ENCODE results near the gene PLA2G4F. TPM values are rescaled to one million over a fixed set of nuclear protein-coding genes. Genes with fewer than 3 reads are reported as not detected.

PLA2G4F gene
- total RNA-seq, 1 experiment from 2014 or later = not detected

DNA sequence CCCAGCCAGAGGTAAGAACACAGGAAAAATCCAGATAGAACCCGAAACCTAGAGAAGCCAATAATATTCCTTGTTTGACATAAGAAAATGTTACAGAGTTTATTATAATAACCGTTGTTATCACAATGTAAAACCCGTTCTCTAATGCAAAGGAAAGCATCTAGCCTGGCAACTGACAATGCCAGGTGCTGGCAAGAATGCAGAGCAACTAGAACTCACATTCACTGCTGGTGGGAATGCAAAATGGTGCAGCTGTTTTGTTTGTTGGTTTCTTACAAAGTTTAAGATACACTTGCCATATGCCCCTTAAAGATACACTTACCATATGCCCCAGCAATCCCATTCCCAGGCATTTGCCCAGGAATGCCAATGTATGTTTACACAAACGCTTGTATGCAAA is 28.3 kb upstream of the PLA2G4F start:
- no peaks in the 10 kb centered on the region for H3K79me2 ChIP-seq (ENCODE audit: insufficient read depth, low read length)
- no peak overlapping the region for H2AFZ ChIP-seq (ENCODE audit: low read length)
- no peak overlapping the region for H2BK120ac ChIP-seq (ENCODE audit: low read depth, low read length, poor library complexity, severe bottlenecking)
- no peak overlapping the region for H4K8ac ChIP-seq (replicated peaks; ENCODE audit: insufficient read length, low read depth, low read length)
- H2BK5ac ChIP-seq (ENCODE audit: insufficient read length, low read length) = no peak overlapping the region
- no peaks in the 10 kb centered on the region for H3K4me1 ChIP-seq (ENCODE audit: insufficient read depth, low read length)
- no peaks in the 10 kb centered on the region for H3K79me1 ChIP-seq (ENCODE audit: insufficient read depth, low read depth, low read length, poor library complexity, severe bottlenecking)
- Mint-ChIP-seq H3K4me3 (no peak overlapping the region), H3K9me3 (no peaks in the 10 kb centered on the region), H3K27ac (no peak overlapping the region), H3K4me1 (no peaks in the 10 kb centered on the region), H3K27me3 (ENCODE audit: low read depth) (no peaks in the 10 kb centered on the region), H3K36me3 (ENCODE audit: insufficient read depth in 1 of 3, low read depth in 3 of 3) (peaks cover 9 to 78% (median 66%) of the 10 kb centered on the region in 3 experiments; a peak in 6 of 7 replicates)
- H2BK15ac ChIP-seq (ENCODE audit: low read depth, low read length) = no peak overlapping the region
- DNase-seq = no peak
- no peak overlapping the region for H3K56ac ChIP-seq (ENCODE audit: insufficient read length, low read depth, low read length)
- TF ChIP-seq, protein P1, sequence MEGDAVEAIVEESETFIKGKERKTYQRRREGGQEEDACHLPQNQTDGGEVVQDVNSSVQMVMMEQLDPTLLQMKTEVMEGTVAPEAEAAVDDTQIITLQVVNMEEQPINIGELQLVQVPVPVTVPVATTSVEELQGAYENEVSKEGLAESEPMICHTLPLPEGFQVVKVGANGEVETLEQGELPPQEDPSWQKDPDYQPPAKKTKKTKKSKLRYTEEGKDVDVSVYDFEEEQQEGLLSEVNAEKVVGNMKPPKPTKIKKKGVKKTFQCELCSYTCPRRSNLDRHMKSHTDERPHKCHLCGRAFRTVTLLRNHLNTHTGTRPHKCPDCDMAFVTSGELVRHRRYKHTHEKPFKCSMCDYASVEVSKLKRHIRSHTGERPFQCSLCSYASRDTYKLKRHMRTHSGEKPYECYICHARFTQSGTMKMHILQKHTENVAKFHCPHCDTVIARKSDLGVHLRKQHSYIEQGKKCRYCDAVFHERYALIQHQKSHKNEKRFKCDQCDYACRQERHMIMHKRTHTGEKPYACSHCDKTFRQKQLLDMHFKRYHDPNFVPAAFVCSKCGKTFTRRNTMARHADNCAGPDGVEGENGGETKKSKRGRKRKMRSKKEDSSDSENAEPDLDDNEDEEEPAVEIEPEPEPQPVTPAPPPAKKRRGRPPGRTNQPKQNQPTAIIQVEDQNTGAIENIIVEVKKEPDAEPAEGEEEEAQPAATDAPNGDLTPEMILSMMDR (conservative IDR thresholded peaks at IDR 0.05) = no peak
- no peak overlapping the region for H2BK12ac ChIP-seq (ENCODE audit: insufficient read length, low read depth, low read length)
- no peak overlapping the region for H3T11ph ChIP-seq (ENCODE audit: low read length)
- no peak overlapping the region for H3K14ac ChIP-seq (ENCODE audit: insufficient read depth, low read length)
- H4K91ac ChIP-seq (ENCODE audit: insufficient read length, low read depth, low read length) = no peak overlapping the region
- H4K5ac ChIP-seq (ENCODE audit: insufficient read length, low read depth, low read length) = no peak overlapping the region
- no peak overlapping the region for H3K4me2 ChIP-seq (ENCODE audit: insufficient read depth, insufficient read length, low read length)
- no peak overlapping the region for H3K9ac ChIP-seq (ENCODE audit: extremely low read depth, insufficient read length, low read length)
- H3K27ac ChIP-seq (ENCODE audit: insufficient read length, low read depth, low read length) = no peak overlapping the region
- H2BK20ac ChIP-seq (ENCODE audit: low read depth, low read length, poor library complexity, severe bottlenecking) = no peak overlapping the region
- no CpG with 5 or more reads among the region's 4 CpGs for WGBS (ENCODE audit: extremely low coverage, insufficient read length, low lambda C conversion rate)
- H3K9me3 ChIP-seq (ENCODE audit: control insufficient read depth, low read depth, low read length) = no peaks in the 10 kb centered on the region
- H3K4ac ChIP-seq (ENCODE audit: low read depth, low read length) = no peak overlapping the region
- no peak overlapping the region for H2AK5ac ChIP-seq (ENCODE audit: insufficient read length, low read length)
- no peak overlapping the region for H3K18ac ChIP-seq (ENCODE audit: insufficient read length, low read depth, low read length)
- no peaks in the 10 kb centered on the region for H3K27me3 ChIP-seq (ENCODE audit: insufficient read depth, low read length)
- H4K20me1 ChIP-seq (ENCODE audit: control insufficient read depth, insufficient read depth, insufficient read length) = no peaks in the 10 kb centered on the region
- H3K23ac ChIP-seq (ENCODE audit: insufficient read length, low read depth, low read length) = no peak overlapping the region
- no peaks in the 10 kb centered on the region for H3K23me2 ChIP-seq (ENCODE audit: insufficient read length, low read depth, low read length, poor library complexity, severe bottlenecking)
